ENCODE measurements around the gene DIRAS2. TPM values are rescaled to one million over a fixed set of nuclear protein-coding genes. Genes with fewer than 3 reads are reported as not detected.

DIRAS2 gene, protein sequence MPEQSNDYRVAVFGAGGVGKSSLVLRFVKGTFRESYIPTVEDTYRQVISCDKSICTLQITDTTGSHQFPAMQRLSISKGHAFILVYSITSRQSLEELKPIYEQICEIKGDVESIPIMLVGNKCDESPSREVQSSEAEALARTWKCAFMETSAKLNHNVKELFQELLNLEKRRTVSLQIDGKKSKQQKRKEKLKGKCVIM
- total RNA-seq (2021) (not detected in 2 replicates), Bru-seq, nascent RNA (percentile 5 among the genes with signal in this experiment), BruChase-seq, experiment 1, labeled RNA remaining after a 2-hour chase (percentile 5 among the genes with signal in this experiment), BruChase-seq, experiment 2, labeled RNA remaining after a 6-hour chase (not detected)
- long read RNA-seq = 0 reads

DNA sequence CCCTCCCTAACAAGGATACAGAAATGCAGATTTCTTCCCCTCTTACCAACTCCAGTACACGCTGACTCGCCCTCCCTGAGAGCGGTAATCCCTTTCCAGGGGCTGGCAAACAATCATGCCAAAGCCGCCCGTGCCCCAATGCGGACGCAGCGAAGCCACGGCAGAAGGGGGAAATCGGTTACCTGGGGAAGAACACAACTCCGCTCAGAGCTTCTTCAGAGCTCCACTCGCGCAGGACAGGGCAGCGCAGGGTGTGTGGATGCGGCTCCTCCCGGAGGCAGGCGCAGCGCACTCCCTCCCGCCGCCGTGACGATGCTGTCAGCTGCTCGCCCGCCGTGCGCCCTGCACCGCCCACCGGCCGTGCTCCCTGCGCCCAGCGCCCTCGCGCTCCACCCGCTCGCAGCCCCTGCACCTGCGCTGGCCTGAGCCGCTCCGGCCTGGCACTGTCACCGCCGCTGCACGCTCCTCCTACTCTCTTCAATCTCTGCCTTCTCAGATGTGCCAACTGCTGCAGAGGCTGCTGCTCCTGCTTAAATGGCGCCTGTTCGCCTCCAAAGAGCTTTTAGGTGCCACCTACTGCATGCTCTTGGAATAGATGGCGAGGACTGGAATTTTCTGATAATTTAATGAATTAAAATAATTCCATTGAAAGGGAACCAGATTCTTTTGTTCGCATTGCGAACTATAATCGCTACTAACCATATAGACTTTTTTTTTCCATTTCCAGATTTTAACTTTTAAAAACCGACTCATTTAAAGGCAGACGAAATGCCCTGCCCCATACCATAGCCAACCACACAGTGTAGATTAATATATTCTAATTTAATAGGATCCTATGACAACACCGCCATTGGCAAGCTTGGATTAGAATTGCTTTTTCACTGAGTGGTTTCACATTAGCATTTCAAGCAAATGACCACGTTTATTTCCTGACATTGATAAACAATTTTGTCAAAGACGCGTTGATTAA lies at the start of gene DIRAS2:
DIRAS2 (minus strand) TSS at position 255 of the 970 bp plus-strand sequence. CDS start 28,997 bp downstream, outside the sequence.
- no peaks in the 10 kb centered on the region for H3K9me3 ChIP-seq (ENCODE audit: low read depth, low read length, poor library complexity, severe bottlenecking)
- intact Hi-C loops (cut with micrococcal nuclease; ENCODE audit: unreplicated experiment) = loop anchor here (5.0 to 10.0 kb wide), 3 partner anchors 234 to 1048 kb away; no protein-coding TSS in a partner anchor
- no peaks in the 10 kb centered on the region for H3K4me1 ChIP-seq (ENCODE audit: insufficient read depth, low read length, poor library complexity, severe bottlenecking)
- H3K36me3 ChIP-seq (ENCODE audit: insufficient read depth, low read length, poor library complexity, severe bottlenecking) = no peaks in the 10 kb centered on the region
- H3K27ac ChIP-seq (ENCODE audit: low read depth, low read length, poor library complexity, severe bottlenecking) = no peak within 1 kb of the TSS
- TF ChIP-seq, protein P1, sequence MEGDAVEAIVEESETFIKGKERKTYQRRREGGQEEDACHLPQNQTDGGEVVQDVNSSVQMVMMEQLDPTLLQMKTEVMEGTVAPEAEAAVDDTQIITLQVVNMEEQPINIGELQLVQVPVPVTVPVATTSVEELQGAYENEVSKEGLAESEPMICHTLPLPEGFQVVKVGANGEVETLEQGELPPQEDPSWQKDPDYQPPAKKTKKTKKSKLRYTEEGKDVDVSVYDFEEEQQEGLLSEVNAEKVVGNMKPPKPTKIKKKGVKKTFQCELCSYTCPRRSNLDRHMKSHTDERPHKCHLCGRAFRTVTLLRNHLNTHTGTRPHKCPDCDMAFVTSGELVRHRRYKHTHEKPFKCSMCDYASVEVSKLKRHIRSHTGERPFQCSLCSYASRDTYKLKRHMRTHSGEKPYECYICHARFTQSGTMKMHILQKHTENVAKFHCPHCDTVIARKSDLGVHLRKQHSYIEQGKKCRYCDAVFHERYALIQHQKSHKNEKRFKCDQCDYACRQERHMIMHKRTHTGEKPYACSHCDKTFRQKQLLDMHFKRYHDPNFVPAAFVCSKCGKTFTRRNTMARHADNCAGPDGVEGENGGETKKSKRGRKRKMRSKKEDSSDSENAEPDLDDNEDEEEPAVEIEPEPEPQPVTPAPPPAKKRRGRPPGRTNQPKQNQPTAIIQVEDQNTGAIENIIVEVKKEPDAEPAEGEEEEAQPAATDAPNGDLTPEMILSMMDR (conservative IDR thresholded peaks at IDR 0.05; ENCODE audit: low read depth, low read length) = peak; percentile 61
- no peak for TF ChIP-seq EZH2 (IDR thresholded peaks at IDR 0.05; ENCODE audit: borderline replicate concordance, low read depth, low read length, poor library complexity, severe bottlenecking)
- ChIA-PET CTCF (interaction anchor here (0.5 to 1.0 kb wide), 4 partner anchors 11 to 1045 kb away, joined by 3 to 5 read pairs (median 4); no protein-coding TSS in a partner anchor), POLR2A (ENCODE audit: low non-redundant PET) (no interaction called here)
- H3K27me3 ChIP-seq (replicated peaks; ENCODE audit: insufficient read depth, low read depth, low read length, poor library complexity) = peaks cover 32% of the 10 kb centered on the region
- no TSS peak for BruUV-seq (replicated peaks)
- DNase-seq (ENCODE audit: low spot score) = peak; percentile 67
- peak within 1 kb of the TSS; percentile 43 for H3K4me3 ChIP-seq (ENCODE audit: low read depth, low read length, poor library complexity, severe bottlenecking)

DNA sequence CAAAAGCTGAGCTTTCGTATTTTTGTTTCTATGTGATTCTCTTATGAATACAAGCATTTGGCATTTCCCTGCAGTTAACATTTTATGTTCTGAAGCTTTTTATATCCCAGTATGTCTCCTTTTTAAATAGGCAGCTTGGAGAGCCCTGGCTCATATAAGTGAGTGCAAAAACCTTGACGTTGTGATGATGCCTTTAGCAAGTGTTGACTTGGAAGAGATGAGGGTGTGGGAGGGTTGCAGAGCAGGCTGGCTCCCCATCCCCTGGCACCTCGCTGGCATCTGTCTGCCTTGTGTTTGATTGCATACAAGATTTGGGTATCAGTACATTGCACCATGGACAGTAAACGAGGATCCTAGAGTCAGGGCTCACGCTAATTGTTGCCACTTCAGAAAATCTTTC lies 42.1 kb upstream of the DIRAS2 start:
- Histone ChIP-seq H3K27me3 (replicated peaks; ENCODE audit: insufficient read depth, low read depth, low read length, poor library complexity) (no peaks in the 10 kb centered on the region), H3K36me3 (ENCODE audit: insufficient read depth, low read length, poor library complexity, severe bottlenecking) (no peaks in the 10 kb centered on the region), H3K27ac (ENCODE audit: low read depth, low read length, poor library complexity, severe bottlenecking) (no peak overlapping the region), H3K9me3 (ENCODE audit: low read depth, low read length, poor library complexity, severe bottlenecking) (no peaks in the 10 kb centered on the region), H3K4me3 (ENCODE audit: low read depth, low read length, poor library complexity, severe bottlenecking) (no peak overlapping the region), H3K4me1 (ENCODE audit: insufficient read depth, low read length, poor library complexity, severe bottlenecking) (no peaks in the 10 kb centered on the region)
- TF ChIP-seq, protein P1 (conservative IDR thresholded peaks at IDR 0.05; ENCODE audit: low read depth, low read length) = no peak
- TF ChIP-seq EZH2 (IDR thresholded peaks at IDR 0.05; ENCODE audit: borderline replicate concordance, low read depth, low read length, poor library complexity, severe bottlenecking) = no peak
- ChIA-PET POLR2A (ENCODE audit: low non-redundant PET) (interaction anchor here (0.6 kb wide), 1 partner anchor 15 kb away, joined by 3 read pairs; no protein-coding TSS in a partner anchor), CTCF (no interaction called here)
- DNase-seq (ENCODE audit: low spot score) = no peak
- no TSS peak for BruUV-seq (replicated peaks)
- intact Hi-C loops (cut with micrococcal nuclease; ENCODE audit: unreplicated experiment) = no loop called here

DNA sequence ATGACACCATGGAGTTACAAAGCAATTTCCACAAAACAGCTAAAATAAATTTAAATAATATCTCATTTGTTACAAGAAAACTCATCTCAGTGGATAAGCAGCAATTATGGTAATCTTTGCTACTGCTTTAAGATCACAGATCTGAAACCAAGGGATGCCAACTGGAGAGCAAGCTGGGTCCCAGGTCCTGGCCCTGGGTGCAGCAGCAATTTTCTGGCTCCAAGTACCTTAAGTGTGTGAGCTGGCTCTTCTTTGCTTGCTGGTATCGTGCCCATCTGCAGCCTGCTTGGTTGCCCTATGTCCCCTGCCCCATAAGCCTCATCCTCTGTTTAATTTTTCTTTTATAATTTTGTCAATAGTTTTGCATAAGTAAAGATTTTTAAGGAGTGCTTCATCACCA lies 41.5 kb upstream of the DIRAS2 start:
- no peak for TF ChIP-seq EZH2 (IDR thresholded peaks at IDR 0.05; ENCODE audit: borderline replicate concordance, low read depth, low read length, poor library complexity, severe bottlenecking)
- TF ChIP-seq, protein P1 (conservative IDR thresholded peaks at IDR 0.05; ENCODE audit: low read depth, low read length) = no peak
- intact Hi-C loops (cut with micrococcal nuclease; ENCODE audit: unreplicated experiment) = no loop called here
- Histone ChIP-seq H3K27ac (ENCODE audit: low read depth, low read length, poor library complexity, severe bottlenecking) (no peak overlapping the region), H3K4me3 (ENCODE audit: low read depth, low read length, poor library complexity, severe bottlenecking) (no peak overlapping the region), H3K4me1 (ENCODE audit: insufficient read depth, low read length, poor library complexity, severe bottlenecking) (no peaks in the 10 kb centered on the region), H3K27me3 (replicated peaks; ENCODE audit: insufficient read depth, low read depth, low read length, poor library complexity) (no peaks in the 10 kb centered on the region), H3K9me3 (ENCODE audit: low read depth, low read length, poor library complexity, severe bottlenecking) (no peaks in the 10 kb centered on the region), H3K36me3 (ENCODE audit: insufficient read depth, low read length, poor library complexity, severe bottlenecking) (no peaks in the 10 kb centered on the region)
- no peak for DNase-seq (ENCODE audit: low spot score)
- CTCF ChIA-PET = no interaction called here
- POLR2A ChIA-PET (ENCODE audit: low non-redundant PET) = interaction anchor here (0.6 kb wide), 1 partner anchor 15 kb away, joined by 3 read pairs; no protein-coding TSS in a partner anchor
- BruUV-seq (replicated peaks) = no TSS peak
